GM18502 (cell line): ENCODE data around the gene SELENOO.
A peak's percentile ranks its signal among the peaks of the same experiment; 100 is the strongest.

ENCODE experiments used
- ATAC-seq: cut with Tn5 transposase; IDR thresholded peaks from one replicate; pipeline ENCODE4 v1.9.1; 2021; ENCODE audit warnings: mild to moderate bottlenecking; ENCODE audit not compliant: unreplicated experiment, poor library complexity

The SELENOO gene

GRCh38 chr22:50184004-50184901 lies 16.6 kb upstream of the SELENOO start:
- ATAC-seq = no peak

DNA sequence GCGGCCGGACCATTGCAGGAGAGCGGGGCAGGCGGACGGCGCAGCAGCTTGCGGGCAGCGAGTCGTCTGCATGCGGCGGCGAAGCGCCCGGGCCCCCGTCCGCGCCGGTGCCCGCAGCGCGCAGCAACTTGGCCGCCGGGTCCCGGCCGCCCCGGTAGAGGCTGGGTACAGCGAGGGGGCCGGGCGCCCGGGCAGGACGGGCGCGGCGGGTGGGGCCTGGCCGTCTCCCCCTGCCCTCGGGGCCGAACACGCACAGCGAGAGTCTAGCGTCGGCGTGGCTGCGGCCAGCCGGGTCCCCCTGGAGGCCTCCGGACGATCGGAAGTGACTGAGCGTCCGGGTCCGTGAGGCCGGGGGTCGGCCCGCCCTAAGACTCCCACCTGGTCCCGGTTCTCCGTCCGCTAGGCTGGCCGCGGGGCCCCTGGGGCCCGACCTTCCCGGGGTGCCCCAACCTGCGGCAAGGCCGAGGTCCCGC lies 15.9 kb upstream of the SELENOO start:
- no peak for ATAC-seq

DNA sequence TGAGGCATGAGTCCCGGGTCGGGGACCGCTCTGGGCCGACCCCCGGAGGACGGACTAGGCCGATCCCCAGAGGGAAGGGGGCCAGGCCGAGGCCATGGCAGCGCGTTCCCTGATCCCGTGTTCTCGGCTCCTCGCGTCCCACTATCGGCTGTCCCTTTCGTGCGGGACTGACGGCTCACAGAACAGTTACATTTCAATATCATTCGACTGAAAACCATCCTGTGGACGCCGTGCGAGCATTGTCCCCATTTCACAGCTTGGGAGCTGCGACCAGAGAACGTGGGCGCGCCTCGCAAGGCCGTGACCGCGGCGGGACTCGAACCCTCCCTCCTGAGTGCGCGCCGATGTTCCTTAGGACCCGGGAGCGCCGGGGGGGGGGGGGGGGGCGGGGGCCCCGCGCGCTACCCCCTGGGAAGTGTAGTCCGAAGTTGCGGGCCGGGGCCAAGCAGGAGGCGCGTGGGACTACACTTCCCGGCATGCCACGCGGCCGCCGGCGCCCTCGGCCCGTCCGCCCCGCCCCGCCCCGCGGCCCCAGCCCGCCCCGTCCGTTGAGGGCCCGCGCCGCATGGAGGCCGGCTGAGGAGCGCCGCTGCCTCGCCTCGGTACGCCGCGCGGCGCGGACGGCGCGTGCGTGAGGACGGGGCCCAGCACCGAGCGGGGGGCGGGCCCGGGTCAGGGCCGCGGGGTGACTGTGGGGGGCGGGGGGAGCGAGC lies 15.3 kb upstream of the SELENOO start, which contains the start of gene TRABD:
Gene TRABD (plus strand): TSS at position 539 of the 713 bp plus-strand sequence. CDS start 7,148 bp downstream, outside the sequence.
- ATAC-seq = no peak

DNA sequence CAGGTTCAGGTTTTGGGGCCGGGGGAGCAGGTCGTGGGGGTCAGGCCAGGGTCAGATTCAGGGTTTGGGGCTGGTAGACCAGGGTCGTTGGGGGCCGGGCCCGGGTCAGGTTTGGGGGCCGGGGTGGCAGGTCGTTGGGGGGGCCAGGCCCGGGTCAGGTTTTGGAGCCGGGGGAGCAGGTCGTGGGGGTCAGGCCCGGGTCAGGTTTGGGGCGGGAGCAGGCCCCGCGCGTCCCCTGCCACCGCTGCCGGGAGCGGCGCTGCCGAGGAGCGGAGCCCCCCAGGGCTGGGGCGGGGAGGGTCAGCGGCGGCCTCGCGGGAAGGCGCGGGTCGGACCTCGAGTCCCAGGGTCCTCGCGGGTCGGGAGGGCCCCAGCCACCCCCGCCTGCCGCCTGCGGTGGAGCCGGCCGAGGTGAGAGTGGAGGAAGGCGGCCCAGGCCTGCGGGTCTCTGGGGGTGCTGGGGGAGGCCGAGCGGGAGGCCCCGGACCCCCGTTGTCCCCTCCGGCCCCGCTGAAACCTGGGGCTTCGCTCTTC lies 14.6 kb upstream of the SELENOO start:
- ATAC-seq = no peak

- no peak for ATAC-seq
Observed at GRCh38 chr22:50186761-50187523, 13.9 kb upstream of the SELENOO start.

GRCh38 chr22:50188356-50188755 lies 12.5 kb upstream of the SELENOO start:
- no peak for ATAC-seq

- ATAC-seq = no peak
Observed at GRCh38 chr22:50189184-50189848, 11.5 kb upstream of the SELENOO start.

DNA sequence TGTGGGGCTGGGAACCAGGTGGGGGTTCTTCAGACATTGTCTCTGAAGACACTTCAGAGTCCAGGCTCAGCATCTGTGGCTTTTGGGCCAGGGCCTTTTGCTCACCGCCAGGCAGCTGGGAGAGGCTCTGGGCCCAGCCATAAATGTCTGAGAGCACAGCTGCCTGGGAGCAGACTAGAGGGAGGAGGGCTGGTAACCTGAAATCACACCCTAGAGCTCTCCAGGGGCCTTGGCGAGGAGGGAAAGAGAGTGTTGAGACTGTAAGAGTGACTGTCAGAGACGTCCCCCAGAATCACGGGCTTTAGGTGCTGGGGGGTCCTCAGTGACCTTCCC lies 11.0 kb upstream of the SELENOO start:
- peak; percentile 1 for ATAC-seq

DNA sequence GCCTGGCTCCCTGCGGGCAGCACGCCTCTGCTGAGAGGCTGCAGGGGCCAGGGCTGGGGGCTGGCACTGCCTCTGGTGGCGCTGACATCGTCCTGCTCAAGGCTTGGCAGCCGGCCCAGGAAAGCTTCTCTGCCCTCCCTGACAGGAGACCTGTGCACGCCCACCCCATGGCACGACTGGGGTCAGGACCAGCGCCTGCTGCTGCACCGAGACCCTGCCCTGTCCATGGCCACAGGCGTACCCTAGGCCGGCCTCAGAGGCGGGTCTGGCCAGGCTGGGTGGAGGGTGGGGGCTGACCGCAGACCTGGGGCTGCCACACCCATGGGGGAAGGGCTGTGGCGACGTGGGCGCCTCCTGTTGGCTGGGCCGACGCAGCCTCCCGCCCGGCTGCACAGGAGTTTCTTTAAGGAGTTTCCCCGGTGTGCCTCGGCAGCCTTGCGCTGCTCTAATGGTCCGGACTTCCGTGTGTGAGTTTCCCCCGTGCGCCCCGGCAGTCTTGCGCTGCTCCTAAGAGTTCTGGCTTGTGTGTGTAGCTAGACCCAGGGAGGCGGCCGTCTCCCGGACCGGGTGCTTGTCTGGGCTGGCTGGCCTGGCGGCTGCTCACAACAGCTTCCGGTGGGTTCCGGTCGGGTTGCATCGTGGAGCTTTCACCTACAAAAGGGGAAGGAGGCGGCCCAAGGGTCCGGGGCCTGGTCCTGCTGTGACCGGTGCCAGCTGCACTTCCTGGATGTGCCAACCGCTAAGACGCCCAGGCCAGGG lies 10.4 kb upstream of the SELENOO start:
- peak; percentile 44 for ATAC-seq

DNA sequence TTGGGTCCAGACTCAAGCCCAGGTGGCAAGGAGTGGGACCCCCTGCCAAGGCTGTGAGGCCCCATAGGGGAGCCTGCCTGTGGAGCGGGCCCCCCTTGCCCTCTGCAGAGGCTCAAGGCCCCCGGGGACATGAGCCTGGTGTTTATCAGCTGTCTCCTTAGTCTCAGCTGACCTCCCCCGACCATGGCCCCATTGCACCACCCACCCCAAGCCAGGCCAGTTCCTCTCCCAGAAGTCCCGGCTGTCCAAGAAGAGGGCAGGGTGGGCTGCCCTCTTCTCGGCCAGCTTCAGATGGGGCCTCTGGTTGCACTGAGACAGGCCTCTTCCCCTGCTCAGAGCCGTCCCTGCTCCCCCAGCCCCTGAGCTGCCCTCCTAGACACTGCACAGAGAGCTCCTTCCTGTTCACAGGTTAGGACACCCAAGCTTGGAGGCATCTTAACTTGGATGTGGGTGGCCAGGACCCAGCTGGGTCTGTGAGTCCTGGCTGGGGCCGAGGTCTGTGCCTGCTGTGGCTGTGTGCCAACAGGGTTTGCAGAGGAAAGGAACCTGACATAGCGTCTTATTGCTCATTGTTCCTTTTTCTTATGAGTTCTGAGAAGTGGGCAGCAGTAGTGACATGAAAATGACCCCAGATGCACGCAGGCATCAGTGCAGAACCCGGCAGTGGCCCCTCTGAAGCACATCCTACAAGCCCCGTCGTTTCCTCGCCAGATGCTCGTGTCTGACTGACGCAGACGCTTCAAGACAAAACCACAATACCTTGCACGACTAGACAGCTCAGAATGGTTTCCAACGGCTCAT lies 9.7 kb upstream of the SELENOO start:
- peak; percentile 37 for ATAC-seq

DNA sequence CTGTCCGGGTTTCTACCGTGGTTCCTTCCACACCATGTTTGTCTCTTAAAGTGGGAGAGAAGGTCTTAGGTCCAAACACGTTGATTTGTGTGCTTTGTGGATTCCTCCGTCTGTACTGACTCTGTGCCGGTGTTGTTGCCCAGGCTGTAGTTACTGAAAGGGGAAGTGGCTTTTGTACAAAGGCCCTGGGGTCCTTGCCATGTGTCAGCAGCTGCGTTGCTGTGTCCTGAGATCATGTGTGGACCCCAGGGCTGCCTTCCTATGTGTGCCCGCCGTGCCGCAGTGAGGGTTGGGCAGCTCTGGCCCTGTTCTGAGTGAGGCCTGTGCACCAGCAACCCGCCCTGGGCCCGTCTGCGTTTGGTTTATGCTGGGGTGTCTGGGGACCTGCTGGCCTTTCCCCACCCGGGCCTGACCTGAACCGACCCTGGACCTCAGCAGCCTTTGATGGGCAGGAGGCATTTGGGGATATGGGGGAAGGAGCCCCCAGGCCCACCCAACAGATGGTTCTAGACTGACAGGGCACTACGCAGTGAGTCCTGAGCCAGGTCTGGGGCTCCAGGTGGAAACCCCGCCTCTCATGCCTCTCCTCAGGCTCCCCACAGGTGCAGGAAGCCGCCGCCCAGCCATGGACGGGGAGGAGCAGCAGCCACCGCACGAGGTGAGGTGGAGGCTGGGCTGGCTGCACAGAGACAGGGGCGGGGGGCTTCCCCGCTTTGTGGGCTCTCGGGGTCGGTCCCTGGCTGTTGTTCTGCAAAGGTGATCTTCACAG lies 8.2 kb upstream of the SELENOO start:
- ATAC-seq = no peak

DNA sequence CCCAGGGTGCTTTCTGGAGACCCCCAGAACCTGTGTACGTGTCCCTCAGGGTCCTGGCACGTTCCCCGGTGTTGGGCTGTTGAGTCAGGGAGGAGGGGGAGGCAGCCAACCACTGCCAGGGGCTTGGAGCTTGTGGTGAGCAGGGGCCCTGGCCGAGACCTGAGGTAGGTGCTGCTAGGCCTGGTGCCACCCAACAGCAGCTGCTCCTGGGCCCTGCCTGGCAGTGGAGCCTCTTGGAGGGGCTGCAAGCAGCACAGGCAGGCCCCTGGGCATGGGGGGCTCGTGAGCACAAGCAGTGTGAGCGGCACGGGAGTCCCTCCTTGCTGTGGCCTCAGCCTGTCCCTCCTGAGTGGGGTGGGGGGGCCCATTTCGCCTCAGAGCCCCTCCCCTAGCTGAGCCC lies 7.2 kb upstream of the SELENOO start:
- ATAC-seq = no peak

GRCh38 chr22:50194037-50194805 lies 6.6 kb upstream of the SELENOO start:
- ATAC-seq = no peak

DNA sequence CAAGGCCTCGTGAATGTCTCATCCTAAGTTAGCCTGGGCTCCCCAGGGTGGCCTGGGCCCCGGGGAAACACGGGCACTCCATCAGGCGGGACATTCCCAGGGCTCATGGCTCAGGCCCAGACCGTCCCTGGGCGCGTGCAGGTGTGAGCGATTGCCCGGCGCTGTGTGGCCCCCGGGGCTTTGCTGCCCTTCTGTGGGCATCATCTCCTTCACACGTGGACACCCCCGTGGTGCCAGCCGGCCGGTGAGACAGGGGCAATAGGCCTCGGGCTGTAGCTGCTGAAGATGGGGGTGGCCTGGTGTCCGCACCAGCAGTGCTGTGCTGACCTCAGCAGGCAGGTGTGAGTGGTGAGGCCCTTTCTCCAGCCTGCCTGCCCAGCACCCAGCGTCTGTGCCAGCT lies 4.6 kb upstream of the SELENOO start:
- no peak for ATAC-seq

DNA sequence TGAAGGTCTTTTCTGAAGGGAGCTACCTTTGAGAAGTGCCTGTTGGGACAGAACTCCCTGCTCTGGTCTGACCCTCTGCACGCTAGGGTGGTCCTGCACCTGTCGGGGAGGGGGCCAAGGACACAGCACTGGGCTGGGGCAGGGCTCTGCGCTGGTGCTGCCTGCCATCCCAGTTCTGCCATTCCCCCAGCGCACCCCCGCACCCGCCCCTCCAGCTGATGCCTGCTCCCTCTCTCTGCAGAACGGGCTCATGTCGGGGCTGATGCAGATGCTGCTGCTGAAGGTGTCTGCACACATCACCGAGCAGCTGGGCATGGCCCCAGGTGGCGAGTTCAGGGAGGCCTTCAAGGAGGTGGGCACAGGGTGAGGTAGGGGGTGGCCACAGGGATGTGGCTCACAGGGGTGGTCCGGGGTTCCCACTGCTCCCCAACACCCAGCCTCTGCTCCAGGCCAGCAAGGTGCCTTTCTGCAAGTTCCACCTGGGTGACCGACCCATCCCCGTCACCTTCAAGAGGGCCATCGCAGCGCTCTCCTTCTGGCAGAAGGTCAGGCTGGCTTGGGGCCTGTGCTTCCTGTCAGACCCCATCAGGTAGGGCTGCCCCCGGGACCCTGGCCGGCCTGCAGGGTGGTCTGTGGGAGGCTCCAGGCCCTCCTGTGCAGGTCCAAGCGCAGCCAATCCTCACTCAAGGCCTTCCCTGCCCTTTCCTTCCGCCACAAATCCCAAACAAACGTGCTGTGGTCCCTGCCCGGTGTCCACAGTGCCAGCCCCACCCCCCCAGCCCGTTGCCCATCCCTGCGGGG lies 3.6 kb upstream of the SELENOO start:
- ATAC-seq = no peak
